K562 (cell line): Measurements from ENCODE around the gene SIGLEC11. TPM values are rescaled to one million over a fixed set of nuclear protein-coding genes. Genes with fewer than 3 reads are reported as not detected.

Experiments
- ATF4 ChIP-seq: fragments of 450-650 bp; formaldehyde crosslinking; IDR thresholded peaks from 2 replicates; pipeline ENCODE4 v1.4.0; 2022; ENCODE audit warnings: mild to moderate bottlenecking, moderate library complexity
- EHMT2 ChIP-seq: fragments of 450-650 bp; IDR thresholded peaks from 2 replicates; pipeline ENCODE4 v1.6.1; 2018; ENCODE audit warnings: antibody characterized with exemption
- MEF2D ChIP-seq: conservative IDR thresholded peaks from 2 replicates; pipeline ENCODE4 v1.6.1; 2016; ENCODE audit warnings: low read depth, missing genetic modification characterization, missing compliant biosample characterization
- PATZ1 ChIP-seq: fragments of 250-450 bp; sonication (Bioruptor Pico); IDR thresholded peaks from 2 replicates; pipeline ENCODE4 v1.5.0; 2020; ENCODE audit warnings: mild to moderate bottlenecking, borderline replicate concordance
- SIRT6 ChIP-seq: IDR thresholded peaks from one replicate; pipeline ENCODE4 v1.6.1; 2012; ENCODE audit warnings: low read depth, mild to moderate bottlenecking, control low read depth, inconsistent platforms, low read length, moderate library complexity
- THRAP3 ChIP-seq: fragments of 450-650 bp; IDR thresholded peaks from 2 replicates; pipeline ENCODE4 v1.6.1; 2016; ENCODE audit warnings: mild to moderate bottlenecking, inconsistent platforms, borderline replicate concordance
- ZNF316 ChIP-seq: fragments of 450-650 bp; IDR thresholded peaks from 2 replicates; pipeline ENCODE4 v1.6.1; 2016
- ZNF318 ChIP-seq, 2 experiments: fragments of 450-650 bp; IDR thresholded peaks; 2 replicates each; pipeline ENCODE4 v1.6.1; 2016; ENCODE audit warnings: mild to moderate bottlenecking in 2 of 2, borderline replicate concordance in 1 of 2, low read depth in 1 of 2, moderate library complexity in 1 of 2
- ZNF592 ChIP-seq: fragments of 450-650 bp; IDR thresholded peaks from 2 replicates; pipeline ENCODE4 v1.6.1; 2017; ENCODE audit warnings: antibody characterized with exemption, mild to moderate bottlenecking
- polyA plus RNA-seq, 8 experiments: library from polyadenylated mRNA; depleted of rRNA in 4 of 8; stranded (reverse) in 5 of 8; unstranded in 3 of 8; fragments of >200 nt; fragmentation: Nextera tagmentation in 2 of 8; fragmentation: Illumina TruSeq in 1 of 8; extraction: Ambion mirVana in 2 of 8; extraction: Trizol in 1 of 8; gene quantifications; 2 replicates each; pipeline versions ENCODE4 v1.2.1 to v1.2.3, GENCODE V29; 2011 to 2014; ENCODE audit warnings: inconsistent platforms in 1 of 8, missing spikeins in 1 of 8
- total RNA-seq, 7 experiments: library from RNA; depleted of rRNA in 6 of 7; stranded (reverse); fragments of >200 nt in 6 of 7; fragmentation: Illumina TruSeq in 2 of 7; extraction: Trizol in 2 of 7; gene quantifications; 2 replicates each; pipeline versions ENCODE4 v1.2.1 to v1.2.3, GENCODE V29; 2011 to 2021; ENCODE audit warnings: low replicate concordance in 1 of 7

Gene SIGLEC11
- total and polyA plus RNA-seq, 9 of the 15 experiments (the other 6 are each of a cell fraction or from before 2014, with no cell fraction given), result not detected

GRCh38 chr19:49927526-49928264, 33.3 kb downstream of the SIGLEC11 start (continued):
- TF ChIP-seq ATF4 (CRISPR knock-in tag) (peak; percentile 54; the same call in 1 of the 2 replicates), ZNF316 (no peak), ZNF592 (peak; percentile 68), THRAP3 (no peak), ZNF318 (IDR thresholded peaks at IDR 0.05; ENCODE audit: borderline replicate concordance in 1 of 2, low read depth in 1 of 2) (no peak), SIRT6 (no peak), PATZ1 (CRISPR knock-in tag) (no peak), EHMT2 (no peak), MEF2D (tag) (no peak)
